Measurements from ENCODE around the gene GON4L. TPM values are rescaled to one million over a fixed set of nuclear protein-coding genes. Genes with fewer than 3 reads are reported as not detected.

Gene GON4L
- 10 to 100 TPM; 10.7 to 23.2 (median 20.1) TPM for total RNA-seq
- long read RNA-seq, partial matches to known transcripts, result 2 of 2 reads
- long read RNA-seq, other reads (novel, unspliced or antisense), result 0 of 2 reads

DNA sequence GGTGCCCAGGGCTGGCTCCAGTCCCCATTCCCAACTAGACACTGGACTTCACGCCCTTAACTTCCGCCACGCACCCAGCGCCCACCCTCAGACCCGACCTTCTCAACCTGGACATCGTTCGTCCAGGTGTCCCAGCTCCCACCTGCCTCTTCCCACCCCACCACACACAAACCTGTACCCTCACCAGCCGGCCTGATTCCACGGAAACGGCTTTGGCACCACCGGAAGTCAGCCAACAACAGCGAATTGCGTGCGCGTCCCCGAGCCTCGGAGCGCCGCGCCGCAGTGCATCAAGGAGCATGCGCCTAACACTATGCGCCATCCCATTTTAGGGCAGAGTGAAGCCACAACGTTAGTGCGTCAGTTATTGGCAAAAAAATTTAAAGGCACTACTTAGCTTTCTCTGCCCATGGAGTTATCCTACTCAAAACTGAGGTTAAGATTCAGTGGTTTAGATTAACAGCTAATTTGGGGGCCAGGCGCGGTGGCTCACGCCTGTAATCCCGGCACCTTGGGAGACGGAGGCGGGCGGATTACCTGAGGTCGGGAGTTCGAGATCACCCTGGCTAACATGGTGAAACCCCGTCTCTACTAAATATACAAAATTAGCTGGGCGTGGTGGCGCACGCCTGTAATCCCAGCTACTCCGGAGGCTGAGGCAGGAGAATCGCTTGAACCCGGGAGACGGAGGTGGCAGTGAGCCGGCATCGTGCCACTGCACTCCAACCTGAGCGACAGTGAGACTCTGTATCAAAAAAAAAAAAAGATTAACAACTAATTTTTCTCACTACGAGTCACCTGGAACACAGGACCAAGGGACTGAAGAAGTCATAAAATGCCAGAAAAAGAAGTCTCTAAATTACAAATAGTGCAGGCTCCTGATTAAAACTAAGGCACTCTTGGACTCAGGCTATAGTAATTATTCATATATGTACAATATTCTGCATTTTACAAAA is at the start of gene GON4L:
GON4L (minus strand) TSS at position 240 of the 956 bp plus-strand sequence. CDS start 3,434 bp downstream, outside the sequence.
- peaks cover 0 to 20% (median 2%) of the 10 kb centered on the region in 4 donors for H3K36me3 ChIP-seq
- peak within 1 kb of the TSS; percentile 67 to 79 (median 72) for H3K4me3 ChIP-seq
- peak within 1 kb of the TSS; percentile 25 to 78 (median 75) for H3K27ac ChIP-seq
- no peaks in the 10 kb centered on the region for H3K27me3 ChIP-seq
- TF ChIP-seq POLR2A (IDR thresholded peaks at IDR 0.05) (peak; percentile 49), CTCF (IDR thresholded peaks at IDR 0.05) (no peak)
- H3K9me3 ChIP-seq, result no peaks in the 10 kb centered on the region
- intact Hi-C loops (cut with DNase I), result no loop called here
- peak; percentile 89 to 92 (median 91) for DNase-seq
- H3K4me1 ChIP-seq, result peaks cover 0 to 21% (median 8%) of the 10 kb centered on the region in 4 donors
- 20% methylated on average over 40 of the region's 46 CpGs for WGBS (ENCODE audit: insufficient coverage, low coverage, low lambda C conversion rate, missing lambda C conversion rate)
- ATAC-seq, result peak; percentile 81 to 86 (median 84)

- Histone ChIP-seq H3K4me1 (no peaks in the 10 kb centered on the region), H3K9me3 (no peaks in the 10 kb centered on the region), H3K4me3 (no peak overlapping the region), H3K27ac (no peak overlapping the region), H3K27me3 (no peaks in the 10 kb centered on the region), H3K36me3 (peaks cover 13 to 87% (median 49%) of the 10 kb centered on the region in 4 donors)
- intact Hi-C loops (cut with DNase I), result no loop called here
- ATAC-seq (no peak), DNase-seq (no peak)
- 91% methylated on average over 12 of the region's 12 CpGs for WGBS (ENCODE audit: insufficient coverage, low coverage, low lambda C conversion rate, missing lambda C conversion rate)
- no peak for TF ChIP-seq CTCF (IDR thresholded peaks at IDR 0.05)
- TF ChIP-seq POLR2A (IDR thresholded peaks at IDR 0.05), result no peak
These were observed 47.2 kb upstream of the GON4L start for GRCh38 chr1:155904261-155904660.

DNA sequence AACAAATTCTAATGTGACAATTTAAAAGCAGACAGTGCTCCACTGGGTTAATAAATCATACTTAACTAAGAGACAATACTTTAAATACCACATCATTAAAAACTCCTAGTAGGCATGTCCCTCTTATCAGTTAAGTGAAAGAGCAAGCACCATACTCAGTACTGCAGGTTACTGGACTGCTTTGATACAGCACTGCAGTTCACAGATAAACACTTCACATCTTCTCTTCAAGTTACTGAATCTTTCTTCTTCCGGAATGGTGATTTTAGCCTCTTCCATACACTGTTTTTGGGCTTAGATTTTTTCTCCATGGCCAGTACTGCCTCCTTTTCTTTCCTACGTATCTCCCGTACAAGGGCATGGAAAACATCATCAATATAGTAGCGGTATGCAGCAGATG is 43.1 kb upstream of the GON4L start:
- Histone ChIP-seq H3K36me3 (peaks cover 6 to 78% (median 44%) of the 10 kb centered on the region in 4 donors), H3K27me3 (no peaks in the 10 kb centered on the region), H3K4me3 (no peak overlapping the region), H3K9me3 (no peaks in the 10 kb centered on the region), H3K4me1 (no peaks in the 10 kb centered on the region), H3K27ac (no peak overlapping the region)
- TF ChIP-seq POLR2A (IDR thresholded peaks at IDR 0.05) (no peak), CTCF (IDR thresholded peaks at IDR 0.05) (no peak)
- DNase-seq (no peak), ATAC-seq (no peak)
- intact Hi-C loops (cut with DNase I), result no loop called here
- WGBS (ENCODE audit: insufficient coverage, low coverage, low lambda C conversion rate, missing lambda C conversion rate), result 90% methylated on average over 4 of the region's 4 CpGs

DNA sequence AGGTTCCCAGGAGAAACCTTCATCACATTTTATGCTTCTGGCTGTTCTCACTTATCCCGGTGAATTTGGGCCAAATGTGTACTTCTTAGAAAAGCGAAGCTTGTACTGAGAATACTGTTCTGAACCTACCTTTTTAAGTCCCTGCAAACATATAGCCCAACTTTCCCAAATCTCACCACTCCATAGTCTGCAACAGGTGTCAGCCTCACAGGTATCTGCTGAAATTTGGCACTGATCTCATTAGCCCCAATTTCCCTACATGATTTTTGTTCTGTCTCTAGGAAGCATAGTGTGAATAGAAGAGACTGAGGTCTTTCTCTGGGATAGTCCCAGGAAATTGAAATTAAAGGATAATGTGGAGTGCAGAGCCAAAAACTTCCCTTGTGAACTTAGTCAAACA is 42.7 kb upstream of the GON4L start:
- no peak for DNase-seq
- 100% methylated on average over 1 of the region's 2 CpGs for WGBS (ENCODE audit: insufficient coverage, low coverage, low lambda C conversion rate, missing lambda C conversion rate)
- no peaks in the 10 kb centered on the region for H3K27me3 ChIP-seq
- H3K4me1 ChIP-seq, result no peaks in the 10 kb centered on the region
- TF ChIP-seq CTCF (IDR thresholded peaks at IDR 0.05), result no peak
- no peak for TF ChIP-seq POLR2A (IDR thresholded peaks at IDR 0.05)
- intact Hi-C loops (cut with DNase I), result no loop called here
- ATAC-seq, result no peak
- H3K27ac ChIP-seq, result no peak overlapping the region
- peaks cover 6 to 73% (median 41%) of the 10 kb centered on the region in 4 donors for H3K36me3 ChIP-seq
- no peak overlapping the region for H3K4me3 ChIP-seq
- no peaks in the 10 kb centered on the region for H3K9me3 ChIP-seq
